ENCODE results near the gene AP3S2. TPM values are rescaled to one million over a fixed set of nuclear protein-coding genes. Genes with fewer than 3 reads are reported as not detected.

Gene AP3S2
- total and polyA plus RNA-seq, 2 of the 8 experiments (the other 6 are each of a cell fraction or from before 2014, with no cell fraction given), result 19.2 to 45.4 TPM

DNA sequence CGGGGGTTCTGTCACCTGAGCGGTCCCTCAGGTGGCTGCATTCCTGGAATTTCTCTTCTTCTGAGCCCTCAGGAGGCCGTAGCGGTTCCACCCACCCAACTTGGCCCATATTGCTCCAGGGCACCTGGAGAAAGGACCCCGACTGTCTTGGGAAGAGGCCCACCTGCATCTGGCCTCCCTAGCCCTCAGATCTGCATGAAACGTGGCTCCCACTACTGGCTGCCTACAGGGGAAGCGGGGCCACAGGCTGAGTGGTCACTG, 69.3 kb downstream of the AP3S2 start:
- Histone ChIP-seq H3K27ac (ENCODE audit: low read depth, low read length) (no peak overlapping the region), H3K4me3 (ENCODE audit: extremely low read depth in 1 of 4, insufficient read depth in 2 of 4, low read depth in 3 of 4, low read length in 4 of 4) (no peak overlapping the region), H3K14ac (ENCODE audit: insufficient read length) (no peak overlapping the region), H4K20me1 (replicated peaks in 1 of 2; ENCODE audit: control insufficient read depth in 1 of 2, insufficient read depth in 2 of 2, low read length in 2 of 2) (peaks cover 0 to 2% of the 10 kb centered on the region in 2 experiments), H3K9ac (replicated peaks in 1 of 4; ENCODE audit: extremely low read depth in 1 of 4, low read depth in 3 of 4, low read length in 3 of 4) (no peak overlapping the region), H3K18ac (ENCODE audit: extremely low read depth, low read length) (no peak overlapping the region), H3K23ac (ENCODE audit: insufficient read length) (no peak overlapping the region), H3K4me1 (replicated peaks in 1 of 4; ENCODE audit: control insufficient read depth in 3 of 4, insufficient read depth in 4 of 4, low read length in 3 of 4) (peaks cover 0 to 11% (median 2%) of the 10 kb centered on the region in 4 experiments; a peak in 2 of 7 replicates), H3K23me2 (ENCODE audit: low read depth, low read length) (no peaks in the 10 kb centered on the region), H3K4ac (replicated peaks; ENCODE audit: insufficient read length, low read depth, low read length) (no peak overlapping the region), H2BK20ac (ENCODE audit: low read length) (no peak overlapping the region), H3K4me2 (ENCODE audit: insufficient read depth in 1 of 2, low read depth in 2 of 2, low read length in 2 of 2) (no peak overlapping the region), H3K9me3 (ENCODE audit: insufficient read depth in 2 of 2, low read depth in 1 of 2, low read length in 1 of 2) (no peaks in the 10 kb centered on the region), H3K79me2 (ENCODE audit: control insufficient read depth in 1 of 2, insufficient read depth in 2 of 2, low read length in 2 of 2) (no peaks in the 10 kb centered on the region), H2BK12ac (ENCODE audit: low read depth, low read length) (no peak overlapping the region), H4K91ac (replicated peaks; ENCODE audit: insufficient read length, low read length) (no peak overlapping the region), H2BK5ac (ENCODE audit: low read depth, low read length) (no peak overlapping the region), H2BK15ac (ENCODE audit: low read length) (no peak overlapping the region), H2AK5ac (ENCODE audit: low read depth, low read length) (no peak overlapping the region), H4K8ac (ENCODE audit: extremely low read depth, insufficient read depth, low read length) (no peak overlapping the region), H3K36me3 (ENCODE audit: control insufficient read depth in 2 of 4, insufficient read depth in 4 of 4, low read length in 3 of 4) (no peaks in the 10 kb centered on the region), H3K79me1 (ENCODE audit: low read depth, low read length) (no peaks in the 10 kb centered on the region), H2BK120ac (replicated peaks; ENCODE audit: low read depth, low read length) (no peak overlapping the region), H3K56ac (replicated peaks; ENCODE audit: insufficient read length, low read depth, low read length) (no peak overlapping the region), H4K5ac (ENCODE audit: insufficient read length, low read depth, low read length) (no peak overlapping the region), H2AFZ (ENCODE audit: low read length) (no peak overlapping the region), H3K27me3 (replicated peaks in 1 of 4; ENCODE audit: control insufficient read depth in 3 of 4, extremely low read depth in 1 of 4, insufficient read depth in 3 of 4, low read length in 3 of 4) (no peaks in the 10 kb centered on the region)
- POLR2A ChIA-PET (ENCODE audit: partially characterized antibody), result no interaction called here
- 66% methylated on average over 7 of the region's 7 CpGs; no CpG with 5 or more reads in 1 of the 2 experiments for WGBS, 2 experiments (ENCODE audit: extremely low coverage in 1 of 2, insufficient coverage in 1 of 2, insufficient read length in 1 of 2, insufficient replicate concordance in 2 of 2, low coverage in 1 of 2, low lambda C conversion rate in 2 of 2, missing lambda C conversion rate in 1 of 2)
- CTCF ChIA-PET (ENCODE audit: partially characterized antibody), result no interaction called here
- TF ChIP-seq CBX8 (IDR thresholded peaks at IDR 0.05; ENCODE audit: borderline replicate concordance, low read depth, low read length), result no peak
- peak; percentile 63; the same call in 1 of the 2 replicates for TF ChIP-seq TEAD4 (IDR thresholded peaks at IDR 0.05; ENCODE audit: low read depth, low read length)
- FAIRE-seq, result no peak
- DNase-seq (ENCODE audit: low read depth in 1 of 2, low spot score in 2 of 2), result no peak
